SK-N-SH (cell line): Measurements from ENCODE around the gene ORC1. TPM values are rescaled to one million over a fixed set of nuclear protein-coding genes. Genes with fewer than 3 reads are reported as not detected.

Experiments used
- CTCF ChIA-PET: fragments of 300-600, 350-600 bp; formaldehyde crosslinking; extraction: SDS; loops from one replicate; lab custom pipeline; 2021; lab: Yijun Ruan, JAX
- POLR2A ChIA-PET: fragments of 350-600 bp; sonication (Branson Sonifier 250); formaldehyde crosslinking; extraction: SDS; loops from one replicate; lab custom pipeline; 2020; ENCODE audit warnings: antibody characterized with exemption, inconsistent platforms; lab: Yijun Ruan, JAX
- DNase-seq: peaks from one replicate; pipeline ENCODE4 v3.0.0; 2012
- H2AFZ ChIP-seq: fragments of 200-600 bp; sonication (generic); 2 replicates; pipeline ENCODE4 v1.8.1; 2016; ENCODE audit warnings: antibody characterized with exemption, mild to moderate bottlenecking, low read depth
- H3F3A ChIP-seq: fragments of 200-600 bp; sonication (generic); replicated peaks from 2 replicates; pipeline ENCODE3; 2016; ENCODE audit warnings: antibody characterized with exemption, mild to moderate bottlenecking; ENCODE audit not compliant: insufficient read depth
- H3K27ac ChIP-seq, 2 experiments: fragments of 200-500 bp in 1 of 2; fragments of 200-600 bp in 1 of 2; sonication (Bioruptor generic) in 1 of 2; sonication (generic), shearing (Covaris generic) in 1 of 2; 2 replicates each; pipeline versions ENCODE4 v1.5.1 to v1.6.1; 2014 to 2016; ENCODE audit warnings: low read depth in 2 of 2, inconsistent platforms in 1 of 2, low read length in 1 of 2, mild to moderate bottlenecking in 1 of 2, mixed read lengths in 1 of 2
- H3K27me3 ChIP-seq: fragments of 200-600 bp; sonication (generic), shearing (Covaris generic); 2 replicates; pipeline ENCODE4 v1.6.1; 2016; ENCODE audit warnings: mixed run types; ENCODE audit not compliant: insufficient read depth
- H3K36me3 ChIP-seq, 2 experiments: fragments of 200-500 bp in 1 of 2; fragments of 200-600 bp in 1 of 2; sonication (Bioruptor generic) in 1 of 2; sonication (generic) in 1 of 2; replicated peaks in 1 of 2; 2 replicates each; pipeline versions ENCODE3 to v1.5.1; 2014 to 2016; ENCODE audit warnings: low read length in 1 of 2, mild to moderate bottlenecking in 1 of 2; ENCODE audit not compliant: insufficient read depth in 2 of 2, control insufficient read depth in 1 of 2
- H3K4me1 ChIP-seq, 2 experiments: fragments of 200-500 bp in 1 of 2; fragments of 200-600 bp in 1 of 2; sonication (Bioruptor generic) in 1 of 2; sonication (generic), shearing (Covaris generic) in 1 of 2; 2 replicates each; pipeline versions ENCODE4 v1.5.1 to v1.6.1; 2014 to 2016; ENCODE audit warnings: low read depth in 1 of 2, low read length in 1 of 2, mixed run types in 1 of 2; ENCODE audit not compliant: insufficient read depth in 2 of 2, control insufficient read depth in 1 of 2
- H3K4me2 ChIP-seq: fragments of 200-600 bp; sonication (generic), shearing (Covaris generic); 2 replicates; pipeline ENCODE4 v1.6.1; 2017; ENCODE audit warnings: mixed run types
- H3K4me3 ChIP-seq, 2 experiments: fragments of 200-500 bp in 1 of 2; fragments of 200-600 bp in 1 of 2; sonication (Bioruptor generic) in 1 of 2; sonication (generic), shearing (Covaris generic) in 1 of 2; 2 replicates each; pipeline versions ENCODE4 v1.5.1 to v1.8.1; 2014 to 2016; ENCODE audit warnings: low read depth in 2 of 2, inconsistent platforms in 1 of 2, low read length in 1 of 2, mild to moderate bottlenecking in 1 of 2, mixed read lengths in 1 of 2, moderate library complexity in 1 of 2
- H3K79me2 ChIP-seq: fragments of 200-600 bp; sonication (generic); 2 replicates; pipeline ENCODE4 v1.8.1; 2017; ENCODE audit warnings: mild to moderate bottlenecking; ENCODE audit not compliant: insufficient read depth
- H3K9ac ChIP-seq: fragments of 200-600 bp; sonication (generic); 2 replicates; pipeline ENCODE4 v1.6.1; 2017; ENCODE audit warnings: mixed run types
- H3K9me2 ChIP-seq: fragments of 200-600 bp; sonication (generic); 2 replicates; pipeline ENCODE4 v1.6.1; 2017; ENCODE audit warnings: mixed run types
- H3K9me3 ChIP-seq: fragments of 200-600 bp; sonication (generic); 2 replicates; pipeline ENCODE4 v1.6.1; 2017; ENCODE audit warnings: mixed run types, mild to moderate bottlenecking, moderate library complexity
- H4K20me1 ChIP-seq: fragments of 200-600 bp; sonication (generic); 2 replicates; pipeline ENCODE4 v1.6.1; 2017; ENCODE audit warnings: mild to moderate bottlenecking, mixed run types; ENCODE audit not compliant: insufficient read depth
- CHD2 ChIP-seq: fragments of 150-350 bp; IDR thresholded peaks from 2 replicates; pipeline ENCODE4 v1.6.1; 2018; ENCODE audit warnings: low read length; ENCODE audit not compliant: partially characterized antibody
- CTCF ChIP-seq: fragments of 200-600 bp; sonication (generic); IDR thresholded peaks from 2 replicates; pipeline ENCODE4 v1.6.1; 2017; ENCODE audit warnings: antibody characterized with exemption, mild to moderate bottlenecking, moderate library complexity
- EP300 ChIP-seq, 2 experiments: IDR thresholded peaks; 2 replicates each; pipeline versions ENCODE4 v1.4.0 to v1.6.1; 2012; ENCODE audit warnings: borderline replicate concordance in 1 of 2, low read depth in 1 of 2, low read length in 1 of 2
- EZH2phosphoT487 ChIP-seq: fragments of 200-600 bp; sonication (generic); IDR thresholded peaks from 2 replicates; pipeline ENCODE4 v1.6.1; 2017; ENCODE audit warnings: low read depth, mixed run types, mild to moderate bottlenecking, antibody characterized with exemption, moderate library complexity, borderline replicate concordance
- FOSL2 ChIP-seq: IDR thresholded peaks from 2 replicates; pipeline ENCODE4 v1.4.0; 2012; ENCODE audit warnings: low read depth, mild to moderate bottlenecking, moderate library complexity, borderline replicate concordance
- FOXM1 ChIP-seq: IDR thresholded peaks from 2 replicates; pipeline ENCODE4 v1.4.0; 2012; ENCODE audit warnings: low read depth, mild to moderate bottlenecking
- GABPA ChIP-seq: IDR thresholded peaks from 2 replicates; pipeline ENCODE4 v1.4.0; 2012; ENCODE audit warnings: low read depth, mild to moderate bottlenecking
- JUND ChIP-seq: IDR thresholded peaks from 2 replicates; pipeline ENCODE4 v1.4.0; 2012
- MAX ChIP-seq: IDR thresholded peaks from 2 replicates; pipeline ENCODE4 v1.4.0; 2012; ENCODE audit warnings: low read depth
- MEF2A ChIP-seq: IDR thresholded peaks from 2 replicates; pipeline ENCODE4 v1.4.0; 2012; ENCODE audit warnings: low read depth, borderline replicate concordance
- NFIC ChIP-seq: IDR thresholded peaks from 2 replicates; pipeline ENCODE4 v1.4.0; 2012; ENCODE audit warnings: borderline replicate concordance
- NRF1 ChIP-seq: IDR thresholded peaks from 2 replicates; pipeline ENCODE4 v1.6.1; 2012; ENCODE audit warnings: low read depth, mild to moderate bottlenecking, low read length
- POLR2AphosphoS5 ChIP-seq: IDR thresholded peaks from 2 replicates; pipeline ENCODE4 v1.6.1; 2012; ENCODE audit warnings: low read depth, low read length
- RAD21 ChIP-seq: IDR thresholded peaks from 2 replicates; pipeline ENCODE4 v1.6.1; 2012; ENCODE audit warnings: mild to moderate bottlenecking, low read length
- RCOR1 ChIP-seq: fragments of 150-350 bp; IDR thresholded peaks from 2 replicates; pipeline ENCODE4 v1.6.1; 2017; ENCODE audit warnings: antibody characterized with exemption, low read length
- RFX5 ChIP-seq: IDR thresholded peaks from 2 replicates; pipeline ENCODE4 v1.6.1; 2012; ENCODE audit warnings: mild to moderate bottlenecking, improper control_type of control experiment, low read length
- RXRA ChIP-seq: IDR thresholded peaks from 2 replicates; pipeline ENCODE4 v1.4.0; 2012; ENCODE audit warnings: low read depth, mild to moderate bottlenecking, borderline replicate concordance
- SIN3A ChIP-seq: IDR thresholded peaks from 2 replicates; pipeline ENCODE4 v1.6.1; 2012; ENCODE audit warnings: low read depth, mild to moderate bottlenecking, low read length, moderate library complexity, borderline replicate concordance
- TEAD4 ChIP-seq: IDR thresholded peaks from 2 replicates; pipeline ENCODE4 v1.4.0; 2012; ENCODE audit warnings: mild to moderate bottlenecking, borderline replicate concordance; ENCODE audit not compliant: insufficient read depth
- USF2 ChIP-seq: fragments of 150-350 bp; IDR thresholded peaks from 2 replicates; pipeline ENCODE4 v1.6.1; 2017; ENCODE audit warnings: antibody characterized with exemption, low read length, low read depth, borderline replicate concordance
- YY1 ChIP-seq: IDR thresholded peaks from 2 replicates; pipeline ENCODE4 v1.4.0; 2012; ENCODE audit warnings: low read depth, mild to moderate bottlenecking
- WGBS: methylation state at CpG from one replicate; pipeline ENCODE4 v1.1.6; 2017; ENCODE audit warnings: low lambda C conversion rate; 5-methylcytosine and 5-hydroxymethylcytosine counted together
- polyA plus RNA-seq, 3 experiments: library from polyadenylated mRNA; depleted of rRNA; stranded (reverse); fragments of >200 nt; gene quantifications; 2 replicates each; pipeline ENCODE4 v1.2.3, GENCODE V29; 2012

Gene ORC1
- polyA plus RNA-seq, 1 of the 3 experiments (the other 2 are of a cell fraction) = 5.2 TPM

GRCh38 chr1:52345252-52345651 is 59.0 kb downstream of the ORC1 start (continued):
- TF ChIP-seq MEF2A (no peak), RXRA (no peak), NFIC (no peak)

- no peak for TF ChIP-seq JUND
- TF ChIP-seq YY1 = no peak
- TF ChIP-seq EP300 (IDR thresholded peaks at IDR 0.05; ENCODE audit: borderline replicate concordance in 1 of 2, low read depth in 1 of 2, low read length in 1 of 2) = no peak
- no peak for TF ChIP-seq MAX
- no peak for TF ChIP-seq FOSL2
- TF ChIP-seq CHD2 = no peak
- no peak for TF ChIP-seq FOXM1
- no peak for TF ChIP-seq USF2
- TF ChIP-seq EZH2phosphoT487 = no peak
- TF ChIP-seq SIN3A = no peak
- TF ChIP-seq RFX5 = no peak
- TF ChIP-seq NRF1 = no peak
- TF ChIP-seq NFIC = no peak
- no peak for TF ChIP-seq RCOR1
- TF ChIP-seq, all 33 proteins: peak for 0
- Histone ChIP-seq H2AFZ (no peak overlapping the region), H3K27ac (no peak overlapping the region), H3K4me2 (no peak overlapping the region), H3K27me3 (no peaks in the 10 kb centered on the region), H3K4me3 (no peak overlapping the region), H3K36me3 (peaks cover 8 to 24% of the 10 kb centered on the region in 2 experiments), H4K20me1 (no peaks in the 10 kb centered on the region), H3K9me3 (no peaks in the 10 kb centered on the region), H3K9me2 (no peaks in the 10 kb centered on the region), H3K79me2 (no peaks in the 10 kb centered on the region), H3K4me1 (peaks cover 0 to 4% of the 10 kb centered on the region in 2 experiments; a peak in 1 of 4 replicates), H3K9ac (no peak overlapping the region), H3F3A (peaks cover 8% of the 10 kb centered on the region)
- DNase-seq = no peak
- WGBS = 100% methylated on average over 3 of the region's 3 CpGs
- CTCF ChIA-PET = interaction anchor here (2.3 kb wide), 1 partner anchor 217 kb away, joined by 10 read pairs; no protein-coding TSS in a partner anchor
- POLR2A ChIA-PET = no interaction called here
These were observed 60.2 kb downstream of the ORC1 start for GRCh38 chr1:52343979-52344378.

GRCh38 chr1:52341655-52342260 is 62.5 kb downstream of the ORC1 start:
- CTCF ChIA-PET = interaction anchor here (1.0 kb wide), 1 partner anchor 10 kb away, joined by 3 read pairs; no protein-coding TSS in a partner anchor
- H3K79me2 ChIP-seq = no peaks in the 10 kb centered on the region
- H3K27ac ChIP-seq = no peak overlapping the region
- H3F3A ChIP-seq = no peaks in the 10 kb centered on the region
- no peak overlapping the region for H3K4me3 ChIP-seq
- peaks cover 17 to 21% of the 10 kb centered on the region in 2 experiments for H3K36me3 ChIP-seq
- no peaks in the 10 kb centered on the region for H3K27me3 ChIP-seq
- DNase-seq = no peak
- H3K9me3 ChIP-seq = no peaks in the 10 kb centered on the region
- H3K4me2 ChIP-seq = no peak overlapping the region
- no peak overlapping the region for H3K9ac ChIP-seq
- no peaks in the 10 kb centered on the region for H3K9me2 ChIP-seq
- no peaks in the 10 kb centered on the region for H3K4me1 ChIP-seq
- TF ChIP-seq MAX (no peak), CHD2 (no peak), CTCF (no peak), POLR2AphosphoS5 (no peak), MEF2A (no peak), TEAD4 (no peak), RAD21 (no peak), JUND (no peak), GABPA (no peak)
- TF ChIP-seq, all 33 proteins: peak for 0
- Histone ChIP-seq H2AFZ (no peak overlapping the region), H4K20me1 (no peaks in the 10 kb centered on the region)
- 96% methylated on average over 6 of the region's 7 CpGs for WGBS
- POLR2A ChIA-PET = no interaction called here
